ENCODE results near the gene ARHGDIB.

Gene ARHGDIB

DNA sequence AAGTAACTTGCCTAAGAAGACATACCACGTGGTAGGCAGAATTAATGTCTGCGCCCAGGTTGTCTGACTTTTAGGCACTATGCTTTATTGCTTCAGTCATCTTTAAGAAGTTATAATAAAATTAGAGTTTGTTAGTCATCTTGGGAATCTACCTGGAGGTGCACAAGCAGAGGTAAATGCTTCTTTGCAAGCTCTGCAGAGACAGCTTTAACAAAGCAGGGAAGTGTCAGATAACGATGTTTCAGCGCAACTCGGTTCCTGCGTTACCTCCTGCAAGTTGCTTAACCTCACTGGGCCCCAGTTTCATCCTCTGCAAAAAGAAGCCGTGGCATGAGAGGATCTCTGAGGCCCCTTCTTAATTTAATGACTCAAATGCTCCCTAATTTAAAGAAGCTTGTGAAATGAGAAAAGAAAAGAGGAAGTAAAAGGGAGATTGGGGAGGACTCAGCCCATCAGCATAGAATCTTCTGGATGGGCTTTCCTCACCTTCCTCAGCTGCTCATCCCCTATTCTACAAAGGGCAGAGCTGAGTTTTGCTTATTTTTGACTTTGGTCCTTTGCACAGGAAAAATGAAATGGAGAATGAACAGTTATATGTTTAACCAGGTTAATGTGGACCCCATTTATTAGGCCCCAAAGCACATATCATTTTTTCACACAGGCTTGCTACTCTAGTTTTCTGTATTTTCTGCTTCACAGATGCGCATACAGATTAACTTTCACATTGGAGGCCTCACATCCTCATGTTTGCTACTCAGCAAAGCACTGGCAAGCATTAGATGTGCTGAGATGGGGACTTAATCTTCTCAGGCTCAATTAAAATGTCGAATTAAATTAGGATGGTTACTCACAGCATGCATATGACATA is 5.1 kb downstream of the ARHGDIB start:
- no peak for DNase-seq

DNA sequence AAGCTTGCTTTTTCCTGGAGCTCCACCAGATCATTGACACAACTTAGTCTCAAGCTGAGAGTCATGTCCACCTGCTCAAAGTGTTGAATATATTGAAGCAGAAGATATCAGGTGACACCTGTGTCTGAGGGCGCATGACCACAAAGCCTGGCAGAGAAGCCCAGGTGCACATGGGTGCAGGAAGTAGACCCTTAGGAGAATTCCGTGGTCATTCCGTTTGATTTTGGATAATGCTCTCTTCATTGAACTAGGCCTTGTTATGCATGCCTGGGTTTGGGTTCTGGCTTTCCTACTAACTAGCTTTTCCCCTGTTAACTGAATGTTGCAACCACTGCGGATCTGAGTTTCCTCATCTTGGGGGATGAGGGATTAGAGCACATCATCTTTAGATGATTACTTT is 7.1 kb downstream of the ARHGDIB start:
- no peak for DNase-seq

DNA sequence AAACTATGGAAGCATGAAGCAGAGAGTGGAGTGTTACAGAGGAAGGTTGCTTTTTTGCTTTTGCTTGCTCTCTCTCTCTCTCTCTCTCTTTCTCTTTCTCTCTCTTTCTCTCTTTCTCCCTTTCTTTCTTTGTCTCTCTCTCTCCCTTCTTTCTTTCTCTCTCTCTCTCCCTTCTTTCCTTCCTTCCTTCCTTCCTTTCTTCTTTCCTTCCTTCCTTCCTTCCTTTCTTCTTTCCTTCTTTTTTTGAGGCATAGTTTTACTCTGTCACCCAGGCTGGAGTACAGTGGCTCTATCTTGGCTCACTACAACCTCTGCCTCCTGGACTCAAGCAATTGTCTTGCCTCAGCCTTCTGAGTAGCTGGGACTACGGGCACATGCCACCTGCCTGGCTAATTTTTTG is 7.6 kb downstream of the ARHGDIB start:
- DNase-seq, result no peak

DNA sequence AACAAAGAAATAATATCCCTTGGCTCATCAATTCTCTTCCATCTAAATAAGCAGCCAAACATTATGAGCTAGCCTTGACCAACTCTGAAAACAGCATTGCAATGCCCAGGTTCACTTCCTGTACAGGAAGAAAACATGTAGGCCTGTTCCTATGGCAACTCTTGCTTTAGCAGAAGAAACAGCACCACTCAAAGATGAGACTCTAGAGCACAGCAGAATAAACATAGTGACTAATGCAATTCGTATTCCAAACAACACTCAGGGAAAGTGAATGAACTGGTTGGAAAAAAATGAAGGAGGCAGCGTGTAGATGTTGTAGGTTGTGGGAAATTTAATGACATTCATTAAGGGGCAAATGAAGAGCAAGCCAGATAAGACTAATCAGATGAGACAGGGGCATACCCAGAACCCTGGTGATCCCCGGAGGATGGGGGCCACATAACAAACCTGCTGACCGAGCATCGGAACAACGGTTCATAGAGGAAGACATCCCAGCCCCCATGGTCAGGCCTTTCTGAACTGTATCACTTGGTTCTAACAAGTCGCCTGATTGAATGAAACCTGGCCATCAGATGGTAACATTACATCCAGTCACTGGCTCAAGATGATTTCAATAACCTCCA is 9.0 kb downstream of the ARHGDIB start:
- no peak for DNase-seq

DNA sequence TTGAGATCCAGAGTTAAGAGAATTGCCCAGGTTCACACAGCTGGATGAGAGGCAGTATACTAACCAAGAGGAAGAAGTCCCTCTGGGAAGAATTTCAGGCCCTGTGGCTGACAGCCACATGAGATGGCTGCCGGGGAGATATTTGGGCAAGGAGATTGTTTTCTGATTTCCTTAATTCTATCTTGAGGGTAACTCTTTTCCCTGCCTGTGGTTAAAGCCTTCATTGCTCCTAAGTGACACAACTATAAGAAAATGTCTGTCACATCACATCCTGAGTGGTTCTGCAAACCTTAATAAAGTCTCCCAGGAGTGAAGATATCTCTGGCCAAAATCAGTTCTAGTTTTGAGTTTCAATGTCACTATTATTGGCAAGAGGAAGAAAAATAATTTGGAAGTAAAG is 9.6 kb downstream of the ARHGDIB start:
- DNase-seq, result no peak

DNA sequence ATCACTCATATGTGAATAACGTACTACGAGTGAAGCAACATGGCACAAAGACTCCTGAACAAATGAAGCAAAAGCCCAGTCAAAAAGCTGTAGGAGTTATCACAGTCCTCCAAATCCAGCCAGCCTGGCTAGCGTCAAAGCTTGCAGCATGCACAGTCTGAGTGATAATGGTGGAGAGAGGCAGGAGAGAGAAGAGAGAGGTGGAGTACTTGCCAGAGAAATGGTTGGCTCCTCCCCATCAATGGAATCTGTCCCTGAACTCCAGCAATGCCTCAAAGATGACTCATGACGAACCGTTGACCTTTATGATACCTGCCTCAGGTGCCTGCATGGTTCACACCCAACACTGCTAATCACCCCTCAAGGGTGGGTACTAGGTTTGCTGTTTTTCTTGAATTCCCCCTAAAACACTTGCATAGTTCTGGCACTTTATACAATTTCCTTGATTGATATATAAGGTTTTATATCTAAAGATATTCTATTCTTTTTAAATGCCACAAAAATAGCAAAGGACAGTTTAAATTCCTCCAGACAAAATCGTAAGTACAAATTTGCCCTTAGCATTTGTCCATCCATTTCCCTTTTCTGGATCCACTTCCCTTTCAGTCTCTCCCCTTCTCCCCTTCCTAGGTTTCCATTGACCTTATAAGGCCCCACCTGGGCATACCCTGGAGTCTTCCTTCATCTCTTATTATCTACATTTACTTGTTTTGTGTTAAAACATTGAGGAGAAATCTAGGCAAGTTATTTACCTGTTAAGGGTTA is 10.2 kb downstream of the ARHGDIB start:
- no peak for DNase-seq

DNA sequence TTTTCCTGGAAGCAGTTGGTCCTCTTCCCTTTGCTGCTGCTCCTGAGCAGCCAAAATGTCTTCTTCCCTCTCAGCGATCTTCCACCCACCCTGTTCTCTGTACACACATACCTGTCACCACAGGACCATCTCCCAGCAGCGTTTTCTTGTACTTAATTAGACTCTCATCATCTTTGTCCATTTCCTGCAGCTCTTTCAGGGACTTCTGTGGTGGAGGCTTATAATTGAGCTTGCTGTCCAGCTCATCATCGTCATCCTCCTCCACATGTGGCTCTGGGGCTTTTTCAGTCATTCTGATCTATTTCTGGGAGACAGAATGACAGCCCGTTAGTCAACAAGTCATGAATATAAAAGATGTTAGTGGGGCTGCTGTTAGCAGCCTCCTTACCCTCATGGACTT is 11.0 kb downstream of the ARHGDIB start:
- no peak for DNase-seq

DNA sequence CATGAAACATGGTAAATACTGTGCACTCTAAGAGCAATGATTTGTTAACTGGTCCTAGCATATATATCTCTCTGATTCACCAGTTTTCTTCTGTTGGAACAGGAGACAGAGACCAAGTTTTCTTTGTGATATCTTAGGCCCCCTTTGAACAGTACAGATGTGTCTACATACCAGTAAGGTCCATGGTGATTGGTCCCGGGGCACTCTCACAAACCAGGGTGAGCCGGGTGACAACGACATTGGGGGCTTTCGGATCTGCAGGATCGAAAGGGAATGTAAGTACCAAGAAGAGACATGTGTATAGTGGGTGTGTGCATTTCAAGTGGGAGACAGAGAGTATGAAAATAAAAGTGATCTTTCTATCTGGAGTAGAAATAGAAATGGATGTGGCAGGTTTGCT is 11.8 kb downstream of the ARHGDIB start:
- DNase-seq, result no peak

DNA sequence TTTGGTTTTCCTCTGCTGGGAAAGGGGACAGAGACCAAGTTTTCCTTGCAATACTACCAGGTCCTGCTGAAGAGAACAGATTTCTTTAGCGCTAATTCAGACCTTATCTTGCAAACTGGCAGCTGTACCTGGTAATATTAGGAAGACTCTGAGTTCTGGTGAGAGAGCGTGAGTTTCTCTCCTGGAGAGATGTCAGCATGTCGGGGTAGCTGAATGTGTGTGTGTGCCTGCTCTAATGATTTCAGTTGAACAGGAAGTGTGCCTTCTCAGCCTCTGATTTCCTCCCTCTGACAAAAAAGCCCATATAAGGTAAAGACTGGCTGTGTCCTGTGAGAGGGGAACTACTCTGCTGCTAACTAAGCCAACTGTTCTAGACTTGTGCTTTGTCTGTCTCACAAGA is 12.7 kb downstream of the ARHGDIB start:
- DNase-seq, result peak in 1 of 14 donors; percentile 7

DNA sequence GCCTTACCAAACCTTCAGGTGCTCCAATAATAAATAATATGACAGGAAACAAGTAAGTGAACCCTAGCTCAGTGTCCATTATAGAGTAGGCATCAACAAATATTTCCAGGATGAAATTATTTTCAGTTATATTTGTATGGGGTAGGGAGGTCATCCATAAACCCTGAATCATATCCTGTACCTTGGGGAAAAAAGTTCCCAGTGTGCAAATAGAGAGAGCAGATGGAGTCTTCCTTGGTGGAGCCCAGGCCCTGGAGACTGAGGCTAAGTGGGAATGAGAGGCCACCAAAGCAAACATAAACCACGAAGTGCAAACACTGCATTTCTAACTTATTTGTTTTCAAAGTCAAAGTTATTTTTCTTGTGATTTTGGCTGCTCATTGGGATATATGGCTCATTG is 14.5 kb downstream of the ARHGDIB start:
- no peak for DNase-seq

DNA sequence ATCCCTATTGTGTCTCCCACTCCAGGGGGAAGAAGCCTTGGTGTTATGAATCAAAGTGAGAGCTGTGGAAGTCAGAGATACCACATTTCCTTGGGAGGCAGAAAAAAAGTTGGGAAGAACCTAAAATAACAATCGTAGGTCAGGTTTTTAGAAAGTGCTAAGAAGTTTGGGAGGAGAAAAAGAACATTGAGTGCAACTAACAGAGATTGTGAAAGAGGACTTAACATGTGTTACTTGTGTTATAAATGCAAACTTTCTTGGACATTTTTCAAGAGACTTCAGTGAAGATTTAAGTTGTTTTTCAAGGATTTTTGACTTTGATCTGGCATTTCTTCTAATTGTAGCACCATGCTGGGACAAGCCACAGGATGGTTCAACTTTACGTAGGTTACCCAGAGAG is 15.2 kb downstream of the ARHGDIB start:
- DNase-seq, result no peak

DNA sequence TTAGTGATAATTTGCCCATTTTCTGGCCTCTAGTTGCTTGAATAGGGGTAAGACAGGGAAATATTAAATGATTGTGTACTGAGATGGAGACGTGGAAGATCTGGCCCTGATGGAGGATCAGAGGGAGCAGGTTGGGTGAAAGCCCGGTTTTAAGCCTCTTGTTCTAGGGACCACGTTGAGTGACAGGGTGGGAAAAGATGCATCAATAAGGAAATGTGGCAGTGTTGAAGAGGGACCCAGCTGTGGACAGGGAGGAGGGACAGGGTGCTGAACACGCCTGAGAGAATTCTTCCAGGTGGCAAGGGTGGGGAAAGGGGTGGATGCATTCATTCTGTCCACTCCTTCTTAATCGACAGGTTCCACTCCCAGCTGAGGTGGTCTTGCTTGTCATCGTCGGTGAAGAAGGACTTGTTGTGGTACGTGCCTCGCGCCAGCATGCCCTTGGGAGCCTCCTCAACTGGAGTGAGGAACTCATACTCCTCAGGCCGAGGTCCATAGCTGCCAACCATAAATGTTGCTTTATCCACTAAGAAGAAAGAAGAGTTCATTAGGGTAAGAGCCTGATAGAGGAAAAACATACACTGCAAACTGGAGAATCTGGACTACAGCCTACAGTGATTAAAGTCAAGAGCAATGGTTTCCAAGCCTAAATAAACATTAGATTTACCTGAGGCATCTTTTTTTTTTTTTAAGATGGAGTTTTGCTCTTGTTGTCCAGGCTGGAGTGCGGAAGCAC is 19.0 kb downstream of the ARHGDIB start:
- no peak for DNase-seq

DNA sequence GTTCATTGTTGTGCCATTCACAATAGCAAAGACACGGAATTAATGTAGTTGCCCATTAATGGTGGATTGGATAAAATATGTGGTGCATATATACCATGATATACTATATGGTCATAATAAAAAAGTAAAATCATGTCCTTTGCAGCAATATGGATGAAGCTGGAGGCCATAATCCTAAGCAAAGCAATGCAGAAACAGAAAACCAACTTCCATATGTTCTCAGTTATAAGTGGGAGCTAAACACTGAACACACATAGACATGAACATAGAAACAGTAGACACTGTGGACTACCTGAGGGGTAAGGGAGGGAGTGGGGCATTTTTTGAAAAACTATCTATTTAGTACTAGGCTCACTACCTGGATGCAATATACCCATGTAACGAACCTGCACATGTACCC is 20.0 kb downstream of the ARHGDIB start:
- DNase-seq, result no peak

DNA sequence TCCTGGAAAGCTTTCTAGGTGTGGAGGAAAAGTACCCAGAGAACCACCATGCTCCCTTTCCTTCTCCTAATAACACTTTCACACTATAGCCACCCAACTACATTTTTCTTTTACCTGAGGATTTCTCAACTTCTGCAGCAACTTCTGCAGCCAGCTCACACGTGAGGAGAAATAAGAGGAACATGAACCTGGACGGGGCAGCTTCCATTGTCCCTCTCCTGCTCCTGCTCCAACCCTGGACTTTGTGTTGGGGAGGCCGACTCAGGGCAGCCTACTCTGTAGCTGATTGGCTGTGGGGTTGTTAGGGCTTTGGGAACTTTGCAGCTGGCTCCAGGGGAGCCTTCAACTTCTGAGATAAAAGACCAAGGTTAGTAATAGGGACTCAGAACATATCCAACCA is 23.1 kb downstream of the ARHGDIB start, which contains the start of gene ERP27:
Gene ERP27 (minus strand): TSS at position 237 of the 400 bp plus-strand sequence. CDS start 29 bp downstream, at position 208.
- no peak for DNase-seq

DNA sequence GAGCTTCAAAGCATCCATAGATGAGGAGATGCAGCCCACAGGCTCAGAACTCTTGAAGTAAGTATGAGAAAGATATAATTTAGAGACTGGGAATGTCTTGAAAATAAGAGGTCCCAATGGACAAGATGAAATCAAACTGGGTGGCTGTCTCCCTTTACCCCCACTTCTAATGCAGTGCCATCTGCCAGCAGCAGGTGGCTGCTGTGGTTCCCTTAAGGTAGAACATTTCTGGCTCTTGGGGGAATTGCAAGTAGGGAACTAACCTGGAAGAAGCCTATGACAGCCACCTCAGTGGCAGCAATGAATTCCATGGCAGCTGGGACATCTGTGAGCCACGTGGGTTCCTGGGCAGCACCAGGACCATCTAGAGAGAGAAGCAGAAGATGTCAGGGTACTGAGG is 23.7 kb downstream of the ARHGDIB start:
- no peak for DNase-seq

DNA sequence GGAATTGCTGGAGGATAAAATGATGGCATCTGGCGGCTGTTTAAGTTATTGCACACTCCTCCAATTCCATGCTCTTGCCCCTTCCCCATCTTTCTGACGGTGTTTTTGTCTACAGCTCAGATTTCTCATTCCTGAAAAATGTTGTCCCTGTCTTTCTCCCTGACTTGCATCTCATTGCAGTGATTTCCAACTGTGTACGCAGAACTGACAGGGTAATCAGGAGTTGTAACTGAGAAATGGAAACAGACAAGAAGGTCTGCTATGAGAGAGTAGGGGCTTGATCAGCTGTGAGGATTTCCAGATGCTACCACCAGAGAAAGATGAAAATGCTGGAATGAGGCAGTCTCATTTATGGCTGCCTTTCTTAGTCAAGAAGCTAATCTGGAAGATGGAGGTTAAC is 24.4 kb downstream of the ARHGDIB start:
- DNase-seq, result no peak

DNA sequence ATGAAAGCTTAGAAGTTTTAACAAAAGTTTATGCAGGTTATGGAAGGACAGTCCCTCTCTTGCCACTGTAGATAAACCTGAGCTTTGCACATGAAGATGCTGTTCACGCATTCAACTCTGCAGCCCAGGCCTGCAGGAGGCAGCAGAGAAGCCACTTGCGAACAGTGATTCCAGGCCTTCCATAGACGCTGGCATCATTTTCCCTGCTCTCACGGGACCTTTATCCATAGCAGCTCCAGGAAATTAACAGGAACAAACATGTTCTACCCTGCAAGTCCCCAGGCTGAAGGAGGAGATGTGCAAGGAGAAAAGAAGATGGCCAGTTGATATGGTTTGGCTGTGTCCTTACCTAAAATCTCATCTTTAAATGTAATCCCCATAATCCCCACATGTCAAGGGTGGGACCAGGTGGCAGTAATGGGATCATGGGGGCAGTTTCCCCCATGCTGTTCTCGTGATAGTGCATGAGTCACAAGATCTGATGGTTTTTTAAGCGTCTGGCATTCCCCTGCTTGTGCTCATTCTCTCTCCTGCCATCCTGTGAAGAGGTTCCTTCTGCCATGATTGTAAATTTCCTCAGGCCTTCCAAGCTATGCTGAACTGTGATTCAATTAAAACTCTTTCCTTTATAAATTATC is 25.1 kb downstream of the ARHGDIB start:
- DNase-seq, result no peak

DNA sequence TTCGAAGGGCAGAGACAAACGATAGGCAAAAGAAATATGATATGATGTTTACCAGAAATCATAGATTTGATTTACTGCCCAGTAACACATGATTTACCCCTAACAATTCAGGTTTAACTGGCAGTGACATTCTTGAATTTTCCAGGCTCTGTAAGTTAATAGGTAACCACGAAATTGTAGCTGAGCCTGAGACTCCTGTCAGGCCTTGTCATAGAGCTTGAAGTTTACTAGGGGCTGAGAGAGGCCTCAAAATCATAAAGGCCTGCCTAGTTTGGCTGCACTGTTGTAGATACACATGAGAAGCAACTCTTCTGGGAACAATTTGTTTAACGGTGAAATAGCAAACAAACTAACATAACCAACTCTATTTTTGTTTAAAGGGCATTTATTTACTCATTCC is 26.4 kb downstream of the ARHGDIB start:
- DNase-seq, result no peak

DNA sequence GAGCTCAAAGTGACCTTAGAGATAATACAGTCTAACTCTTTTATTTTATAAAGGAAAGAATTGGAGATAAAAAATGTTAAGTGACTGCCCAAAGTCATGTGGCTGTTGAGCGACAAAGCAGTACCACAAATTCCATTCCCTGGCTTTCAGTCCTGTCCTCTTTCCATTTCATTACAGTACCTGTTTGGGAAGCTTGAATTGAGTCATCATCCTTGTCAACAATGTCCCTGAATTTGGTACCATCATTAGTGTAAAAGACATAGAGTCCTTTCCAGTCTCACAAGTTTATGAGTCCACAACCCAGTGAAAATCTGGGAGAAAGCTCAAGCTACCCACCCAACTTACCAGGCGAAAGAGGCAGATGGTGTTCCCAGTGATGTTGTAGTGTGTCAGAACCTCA is 26.9 kb downstream of the ARHGDIB start:
- DNase-seq, result no peak

DNA sequence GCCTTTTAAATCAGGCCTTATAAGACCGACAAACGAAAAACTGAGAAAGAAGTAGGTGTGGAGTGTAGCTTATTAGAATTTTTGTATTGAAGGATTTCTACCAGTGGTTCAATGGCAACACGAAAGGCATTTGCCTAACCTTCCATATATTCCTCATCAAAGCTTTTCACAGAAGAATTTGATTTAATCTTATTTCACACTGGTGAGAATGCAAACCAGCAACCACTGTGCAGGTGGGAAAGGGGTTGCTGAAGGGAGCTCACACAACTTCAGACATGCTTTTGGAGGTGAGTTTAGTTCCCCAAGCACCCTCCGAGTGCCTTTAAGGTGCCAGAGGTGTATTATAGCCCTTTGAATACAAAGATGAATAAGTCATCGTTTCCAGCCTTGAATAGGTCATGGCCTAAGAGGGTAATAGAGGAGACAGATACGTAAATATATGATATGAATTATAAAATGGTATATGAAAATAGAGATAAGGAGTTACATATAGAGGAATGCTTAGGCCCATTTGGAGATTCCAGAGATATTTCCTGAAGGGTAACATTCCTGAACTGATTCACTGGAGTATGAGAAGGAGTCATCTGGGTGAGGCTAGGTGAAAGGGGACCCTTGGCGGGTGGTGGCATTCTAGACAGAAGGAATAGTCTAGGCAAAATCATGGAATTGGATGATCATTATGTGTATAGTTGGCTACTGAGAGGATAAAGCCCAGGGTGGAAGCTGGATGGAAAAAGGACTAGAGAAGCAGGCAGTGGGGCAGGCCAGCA is 29.4 kb downstream of the ARHGDIB start:
- DNase-seq, result no peak

DNA sequence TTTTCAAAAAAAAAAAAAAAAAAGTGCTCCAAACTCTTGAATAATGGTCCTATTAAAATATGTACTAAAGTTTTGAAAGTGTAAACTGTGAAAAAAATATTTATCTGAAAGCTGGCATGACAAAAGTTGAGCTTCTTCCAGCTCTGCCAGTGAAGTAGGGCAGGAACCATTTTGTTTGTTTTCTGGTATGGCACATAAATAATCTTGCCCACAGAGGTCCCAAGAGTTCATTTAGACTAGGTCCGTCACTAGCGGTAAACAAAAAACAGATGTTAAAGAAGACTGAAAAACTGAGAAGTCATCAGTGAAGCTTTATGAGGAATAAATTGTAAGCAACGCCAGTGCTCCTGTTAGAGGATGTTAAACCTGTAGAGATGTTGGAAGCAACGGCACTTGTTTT is 30.0 kb downstream of the ARHGDIB start:
- no peak for DNase-seq
